Chondrocyte (in vitro differentiated cells): ENCODE data around the gene RASL12. TPM values are rescaled to one million over a fixed set of nuclear protein-coding genes. Genes with fewer than 3 reads are reported as not detected.

ENCODE experiments used
- DNase-seq: peaks from one replicate; pipeline ENCODE4 v3.0.0; 2021; ENCODE audit warnings: mixed read lengths, low spot score
- H3K27ac Mint-ChIP-seq: one replicate; pipeline ENCODE4 v1.8.0; 2021; ENCODE audit warnings: mild to moderate bottlenecking, moderate library complexity, mixed read lengths; ENCODE audit not compliant: unreplicated experiment
- H3K27me3 Mint-ChIP-seq: 2 replicates; pipeline ENCODE4 v1.8.0; 2021; ENCODE audit warnings: low read depth, mixed read lengths
- H3K36me3 Mint-ChIP-seq: 2 replicates; pipeline ENCODE4 v1.8.0; 2021; ENCODE audit warnings: low read depth, mixed read lengths
- H3K4me1 Mint-ChIP-seq: 2 replicates; pipeline ENCODE4 v1.8.0; 2021; ENCODE audit warnings: low read depth, mild to moderate bottlenecking, mixed read lengths
- H3K4me3 Mint-ChIP-seq: one replicate; pipeline ENCODE4 v1.8.0; 2021; ENCODE audit warnings: mild to moderate bottlenecking, moderate library complexity, mixed read lengths; ENCODE audit not compliant: unreplicated experiment
- H3K9me3 Mint-ChIP-seq: 2 replicates; pipeline ENCODE4 v1.8.0; 2021; ENCODE audit warnings: low read depth, mixed read lengths
- CTCF ChIP-seq: fragments of 200-600 bp; sonication (generic); IDR thresholded peaks from 2 replicates; pipeline ENCODE4 v1.5.0; 2021; ENCODE audit warnings: antibody characterized with exemption, mild to moderate bottlenecking, moderate library complexity
- total RNA-seq: library from RNA; stranded (reverse); gene quantifications from 3 replicates; pipeline ENCODE4 v1.2.1, GENCODE V29; 2021

RASL12 gene
- total RNA-seq, 1 donor from 2014 or later: 12.7 TPM

GRCh38 chr15:65086680-65087111 lies 18.9 kb upstream of the RASL12 start:
- TF ChIP-seq CTCF: peak; percentile 51
- Mint-ChIP-seq H3K36me3 (no peaks in the 10 kb centered on the region), H3K9me3 (no peaks in the 10 kb centered on the region), H3K27ac (no peak overlapping the region), H3K4me1 (peaks cover 31% of the 10 kb centered on the region), H3K27me3 (peaks cover 17% of the 10 kb centered on the region), H3K4me3 (no peak overlapping the region)
- DNase-seq: peak; percentile 49

- peak; percentile 70 for TF ChIP-seq CTCF
- H3K27me3 Mint-ChIP-seq: peaks cover 17% of the 10 kb centered on the region
- peaks cover 36% of the 10 kb centered on the region for H3K4me1 Mint-ChIP-seq
- no peaks in the 10 kb centered on the region for H3K9me3 Mint-ChIP-seq
- no peak overlapping the region for H3K4me3 Mint-ChIP-seq
- peak; percentile 15 for DNase-seq
- no peak overlapping the region for H3K27ac Mint-ChIP-seq
- no peaks in the 10 kb centered on the region for H3K36me3 Mint-ChIP-seq
These were observed 18.3 kb upstream of the RASL12 start for GRCh38 chr15:65085990-65086679.

GRCh38 chr15:65085207-65085753 lies 17.5 kb upstream of the RASL12 start:
- no peak for DNase-seq
- no peak for TF ChIP-seq CTCF
- H3K4me3 Mint-ChIP-seq: no peak overlapping the region
- H3K4me1 Mint-ChIP-seq: peaks cover 38% of the 10 kb centered on the region
- H3K9me3 Mint-ChIP-seq: no peaks in the 10 kb centered on the region
- peaks cover 17% of the 10 kb centered on the region for H3K27me3 Mint-ChIP-seq
- H3K36me3 Mint-ChIP-seq: no peaks in the 10 kb centered on the region
- H3K27ac Mint-ChIP-seq: peak overlapping the region; percentile 10

- Mint-ChIP-seq H3K4me3 (no peak overlapping the region), H3K27me3 (peaks cover 17% of the 10 kb centered on the region), H3K27ac (no peak overlapping the region), H3K4me1 (peaks cover 38% of the 10 kb centered on the region), H3K36me3 (no peaks in the 10 kb centered on the region), H3K9me3 (no peaks in the 10 kb centered on the region)
- no peak for TF ChIP-seq CTCF
- peak; percentile 73 for DNase-seq
These were observed 16.9 kb upstream of the RASL12 start for GRCh38 chr15:65084500-65085206.

GRCh38 chr15:65083262-65083701 lies 15.5 kb upstream of the RASL12 start:
- Mint-ChIP-seq H3K4me3 (no peak overlapping the region), H3K9me3 (no peaks in the 10 kb centered on the region), H3K36me3 (no peaks in the 10 kb centered on the region), H3K27me3 (peaks cover 26% of the 10 kb centered on the region), H3K27ac (no peak overlapping the region), H3K4me1 (peaks cover 38% of the 10 kb centered on the region)
- peak; percentile 79 for TF ChIP-seq CTCF
- DNase-seq: no peak
